Stimulated activated CD4-positive, alpha-beta T cell treated with anti-CD3 and anti-CD28 coated beads, Interleukin-15, amount 100 ng/mL, for 48 hours (primary cell): ENCODE data around the gene FPR3.

Source experiments
- DNase-seq, 2 donors: peaks; one replicate each; pipeline ENCODE4 v3.0.0-alpha.2; 2020; ENCODE audit warnings: low read depth in 2 of 2

Gene FPR3

GRCh38 chr19:51807111-51807701 lies 12.2 kb downstream of the FPR3 start:
- no peak for DNase-seq

DNA sequence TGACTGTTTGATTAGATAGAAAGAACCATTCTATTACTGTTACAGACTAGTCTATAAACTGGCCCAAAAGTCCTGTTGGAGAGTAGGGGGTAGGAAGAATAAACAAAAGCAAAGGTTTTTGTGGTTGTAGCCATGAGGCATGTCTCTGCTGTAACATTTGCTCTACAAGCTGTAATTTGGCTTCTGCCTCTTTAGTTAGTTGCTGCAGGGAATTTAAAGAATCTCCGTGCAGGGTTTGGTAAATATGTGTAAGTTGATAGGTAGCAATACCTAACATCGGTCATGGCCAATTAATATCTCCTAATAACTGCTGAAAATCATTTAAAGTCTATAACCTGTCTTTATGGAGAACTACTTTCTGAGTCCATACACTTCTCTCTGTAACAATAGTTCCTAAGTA lies 13.0 kb downstream of the FPR3 start:
- DNase-seq, result no peak

- DNase-seq, result no peak
These were observed 13.5 kb downstream of the FPR3 start for GRCh38 chr19:51808333-51808986.

DNA sequence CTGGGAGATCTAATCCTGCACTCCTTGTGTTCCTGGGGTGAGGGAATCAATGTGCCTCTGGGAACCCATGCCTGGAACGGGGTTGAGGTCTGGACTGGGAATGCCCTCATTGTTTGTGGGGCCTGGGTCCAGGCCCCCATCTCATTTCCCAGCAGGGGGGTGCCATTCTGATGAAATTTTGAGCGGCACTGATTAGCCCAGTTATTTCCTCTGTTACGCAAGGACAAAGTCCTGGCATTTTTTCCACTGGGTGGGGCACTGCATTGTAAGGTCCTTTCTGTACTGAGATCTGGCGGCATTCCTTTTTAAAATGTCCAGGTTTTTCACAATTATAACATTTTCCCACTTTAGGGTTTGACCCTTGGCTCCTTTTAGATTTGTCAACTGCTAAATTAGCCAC lies 14.8 kb downstream of the FPR3 start:
- no peak for DNase-seq

DNA sequence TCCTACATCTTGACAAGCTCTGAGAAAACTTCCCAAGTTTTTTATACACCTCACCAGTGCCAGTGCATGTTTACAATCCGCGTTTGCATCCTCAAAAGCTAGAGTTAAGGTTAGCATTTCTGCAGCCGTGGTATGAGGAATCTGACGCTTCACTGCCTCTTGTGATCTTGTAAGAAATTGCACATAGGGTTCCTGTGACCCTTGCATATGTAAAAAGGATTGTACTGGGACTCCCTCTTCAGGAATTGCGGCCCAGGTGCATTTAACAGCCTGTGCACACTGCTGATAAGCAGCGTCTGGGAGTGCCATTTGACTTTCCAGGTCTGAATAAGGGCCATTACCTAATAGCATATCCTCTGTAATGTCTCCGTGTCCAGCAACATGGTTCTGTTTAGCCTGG lies 15.3 kb downstream of the FPR3 start:
- DNase-seq, result no peak

- DNase-seq, result no peak
These were observed 16.4 kb downstream of the FPR3 start for GRCh38 chr19:51811344-51811743.

DNA sequence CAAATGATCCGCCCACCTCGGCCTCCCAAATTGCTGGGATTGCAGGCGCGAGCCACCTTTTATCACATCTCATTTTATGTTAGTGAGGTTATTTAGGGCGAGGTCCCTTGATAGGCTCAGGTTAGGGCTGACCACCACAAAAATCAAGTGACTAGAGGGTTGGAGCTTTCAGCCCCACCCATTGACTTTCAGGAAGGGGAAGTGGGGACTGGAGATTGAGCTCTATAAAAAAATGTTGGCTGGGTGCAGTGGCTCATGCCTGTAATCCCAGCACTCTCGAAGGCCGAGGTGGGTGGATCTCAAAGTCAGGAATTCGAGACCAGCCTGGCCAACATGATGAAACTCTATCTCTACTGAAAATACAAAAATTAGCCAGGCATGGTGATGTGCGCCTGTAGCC lies 20.1 kb downstream of the FPR3 start:
- DNase-seq, result no peak

- no peak for DNase-seq
These were observed 21.8 kb downstream of the FPR3 start for GRCh38 chr19:51816711-51817110.

GRCh38 chr19:51820011-51820410 lies 25.1 kb downstream of the FPR3 start:
- DNase-seq, result no peak

- DNase-seq, result no peak
These were observed 26.0 kb downstream of the FPR3 start for GRCh38 chr19:51820831-51821446.

DNA sequence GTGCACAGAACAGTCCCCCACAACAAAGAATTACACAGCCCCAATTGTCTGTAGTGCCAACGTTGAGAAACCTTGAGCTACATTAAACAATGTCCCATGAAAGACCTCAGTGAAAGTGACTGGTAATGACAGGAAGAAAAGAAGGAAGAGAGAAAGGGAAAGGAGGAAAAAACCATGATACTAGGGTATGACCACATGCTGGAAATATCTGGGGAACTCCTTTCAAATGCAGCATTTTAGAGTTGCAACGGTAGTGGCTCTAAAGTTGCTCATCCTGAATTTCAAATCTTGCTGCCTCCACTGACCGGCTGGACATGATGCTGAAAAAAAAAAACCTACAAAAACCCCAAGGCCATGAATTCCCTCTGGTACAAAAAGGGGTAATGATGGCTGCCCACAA lies 26.5 kb downstream of the FPR3 start:
- DNase-seq, result no peak

GRCh38 chr19:51821921-51822320 lies 27.0 kb downstream of the FPR3 start:
- no peak for DNase-seq

DNA sequence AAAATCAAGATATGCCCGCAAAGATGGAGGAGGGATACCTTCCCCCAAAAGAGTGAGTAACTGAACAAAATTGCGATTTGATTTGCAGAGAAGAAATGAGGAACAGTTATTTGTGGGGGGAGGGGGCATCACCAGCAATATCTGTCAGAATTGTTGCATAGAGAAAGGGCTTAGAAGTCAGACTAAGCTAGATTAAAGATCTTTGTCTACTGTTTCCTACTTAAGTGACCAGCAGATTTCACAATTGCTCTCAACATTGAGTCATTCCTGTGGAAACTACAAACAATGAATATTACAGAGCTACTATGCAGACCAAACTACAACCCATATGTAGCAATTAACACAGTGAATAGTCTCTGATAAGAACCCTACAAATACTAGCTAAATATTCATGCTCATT lies 27.4 kb downstream of the FPR3 start:
- no peak for DNase-seq

DNA sequence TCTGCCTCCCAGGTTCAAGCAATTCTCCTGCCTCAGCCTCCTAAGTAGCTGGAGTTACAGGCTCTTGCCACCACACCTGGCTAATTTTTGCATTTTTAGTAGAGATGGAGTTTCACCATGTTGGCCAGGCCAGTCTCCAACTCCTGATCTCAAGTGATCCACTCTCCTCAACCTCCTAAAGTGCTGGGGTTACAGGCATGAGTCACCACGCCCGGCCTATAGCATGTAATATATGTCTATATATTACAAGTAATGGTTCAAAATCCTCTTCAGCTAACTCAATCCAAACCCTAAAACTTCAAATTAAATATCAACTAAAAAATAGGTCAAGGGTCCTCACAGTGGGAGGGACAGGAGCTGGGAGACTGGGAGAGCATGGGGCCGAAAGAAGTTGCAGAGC lies 28.0 kb downstream of the FPR3 start:
- DNase-seq, result no peak

- no peak for DNase-seq
These were observed 29.5 kb downstream of the FPR3 start for GRCh38 chr19:51824281-51825005.

GRCh38 chr19:51830274-51830673 lies 35.3 kb downstream of the FPR3 start:
- no peak for DNase-seq

- DNase-seq, result no peak
These were observed 42.2 kb downstream of the FPR3 start for GRCh38 chr19:51837145-51837544.

DNA sequence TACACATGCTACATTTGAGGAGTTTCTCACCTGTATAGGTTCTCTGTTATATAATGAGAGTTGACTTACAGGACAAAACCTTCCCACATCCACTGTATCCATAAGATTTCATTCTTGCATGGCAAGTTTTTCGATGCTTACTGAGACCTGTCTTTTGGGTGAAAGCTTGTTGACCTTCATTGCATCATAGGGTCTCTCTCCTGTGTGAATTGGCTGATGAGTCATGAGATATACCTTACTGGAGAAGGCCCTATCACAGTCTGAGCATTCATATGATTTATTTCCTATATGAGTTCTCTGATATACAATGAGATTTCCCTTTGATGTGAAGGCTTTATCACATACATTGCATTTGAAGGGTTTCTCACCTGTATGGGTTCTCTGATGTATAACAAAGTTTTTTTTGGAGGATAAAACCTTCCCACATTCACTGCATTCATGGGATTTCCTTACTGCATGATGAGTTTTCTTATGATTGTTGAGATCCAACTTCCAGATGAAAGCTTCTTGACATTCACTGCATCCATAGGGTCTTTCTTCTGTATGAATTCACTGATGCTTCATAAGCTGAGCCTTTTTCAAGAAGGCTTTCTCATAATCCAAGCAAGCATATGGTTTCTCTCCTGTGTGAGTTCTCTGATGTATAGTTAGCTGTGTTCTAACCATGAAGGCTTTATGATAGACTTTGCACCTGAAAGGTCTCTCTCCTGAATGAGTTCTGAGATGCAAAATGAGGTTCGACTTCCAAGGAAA lies 67.1 kb downstream of the FPR3 start:
- no peak for DNase-seq

DNA sequence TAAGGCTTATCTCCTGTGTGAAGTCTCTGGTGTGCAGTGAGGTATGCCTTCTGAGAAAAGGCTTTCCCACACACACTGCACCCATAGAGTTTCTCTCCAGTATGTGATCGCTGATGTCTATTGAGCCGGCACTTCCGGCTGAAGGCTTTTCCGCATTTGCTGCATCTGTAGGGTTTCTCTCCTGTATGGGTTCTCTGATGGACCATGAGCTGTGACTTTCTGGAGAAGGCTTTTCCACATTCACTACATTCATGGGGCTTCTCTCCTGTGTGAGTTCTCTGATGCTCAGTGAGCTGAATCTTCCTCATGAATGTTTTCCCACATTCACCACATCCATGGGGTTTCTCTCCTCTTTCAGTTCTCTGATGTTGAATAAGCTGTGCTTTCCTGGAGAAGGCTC lies 78.1 kb downstream of the FPR3 start:
- no peak for DNase-seq
